GM12878 (cell line): Measurements from ENCODE around the gene PTPRC. TPM values are rescaled to one million over a fixed set of nuclear protein-coding genes. Genes with fewer than 3 reads are reported as not detected.

Experiments used
- ATAC-seq: fragments of 200-7000 bp; cut with Tn5 transposase; 3 replicates; pipeline ENCODE4 v1.9.1; 2020; ENCODE audit warnings: mild to moderate bottlenecking, moderate library complexity
- BruUV-seq: library from RNA; stranded (reverse); fragments of 400-500 nt; replicated peaks from 2 replicates; lab custom pipeline; 2021; lab: Mats Ljungman, UMichigan
- CTCF ChIA-PET: fragments of 300-600 bp; sonication (Branson Sonifier 250); formaldehyde crosslinking; extraction: SDS; loops from one replicate; lab custom pipeline; 2021; ENCODE audit warnings: inconsistent platforms; lab: Yijun Ruan, JAX
- POLR2A ChIA-PET: fragments of 350-600 bp; formaldehyde crosslinking; extraction: SDS; loops from one replicate; lab custom pipeline; 2021; ENCODE audit warnings: inconsistent platforms; lab: Charles Lee
- RAD21 ChIA-PET: fragments of 300-600 bp; sonication (Branson Sonifier 250); formaldehyde crosslinking; loops from one replicate; lab custom pipeline; 2023; ENCODE audit warnings: antibody characterized with exemption; ENCODE audit not compliant: unreplicated experiment; lab: Charles Lee
- SMC1A ChIA-PET: fragments of 300-600 bp; sonication (Branson Sonifier 250); formaldehyde crosslinking; loops from one replicate; lab custom pipeline; 2023; ENCODE audit not compliant: unreplicated experiment, uncharacterized antibody; lab: Charles Lee
- DNase-seq: peaks from one replicate; pipeline ENCODE4 v3.0.0-alpha.2; 2011; ENCODE audit warnings: low read depth, low spot score
- FAIRE-seq: peaks from 3 replicates; lab custom pipeline; 2011; peaks lifted over from hg19 to GRCh38; lab: Jason Lieb, UNC
- H2AFZ ChIP-seq: 2 replicates; pipeline ENCODE4 v1.6.0; 2011; ENCODE audit warnings: low read depth, low read length, control low read depth; ENCODE audit not compliant: control insufficient read depth
- H3K27ac ChIP-seq: 2 replicates; pipeline ENCODE4 v1.5.1; 2011; ENCODE audit warnings: control low read depth; ENCODE audit not compliant: control insufficient read depth, insufficient read depth
- H3K27me3 ChIP-seq, 2 experiments: replicated peaks in 1 of 2; 2 replicates each; pipeline versions ENCODE4 v1.6.0 to v1.6.1; 2011; ENCODE audit warnings: low read length in 1 of 2; ENCODE audit not compliant: control insufficient read depth in 2 of 2, insufficient read depth in 2 of 2
- H3K36me3 ChIP-seq, 2 experiments: 2 replicates each; pipeline ENCODE4 v1.5.1; 2011; ENCODE audit warnings: low read length in 1 of 2; ENCODE audit not compliant: control insufficient read depth in 2 of 2, insufficient read depth in 2 of 2
- H3K4me1 ChIP-seq: 2 replicates; pipeline ENCODE4 v1.6.1; 2011; ENCODE audit warnings: mild to moderate bottlenecking, low read length, moderate library complexity, mixed read lengths; ENCODE audit not compliant: control insufficient read depth, insufficient read depth
- H3K4me2 ChIP-seq: 2 replicates; pipeline ENCODE4 v1.6.0; 2011; ENCODE audit warnings: control low read depth; ENCODE audit not compliant: control insufficient read depth, insufficient read depth
- H3K4me3 ChIP-seq: fragments of 200-600 bp; sonication (generic); 2 replicates; pipeline ENCODE4 v1.5.1; 2016
- H3K79me2 ChIP-seq: 2 replicates; pipeline ENCODE4 v1.6.0; 2011; ENCODE audit warnings: low read length; ENCODE audit not compliant: control insufficient read depth, insufficient read depth
- H3K9ac ChIP-seq: 2 replicates; pipeline ENCODE4 v1.8.0; 2011; ENCODE audit warnings: low read length, control low read depth, mixed read lengths; ENCODE audit not compliant: control insufficient read depth, insufficient read depth
- H3K9me3 ChIP-seq: replicated peaks from 3 replicates; pipeline ENCODE4 v1.5.1; 2011; ENCODE audit warnings: mild to moderate bottlenecking, low read length; ENCODE audit not compliant: control insufficient read depth, insufficient read depth
- H4K20me1 ChIP-seq: 2 replicates; pipeline ENCODE4 v1.6.0; 2011; ENCODE audit not compliant: control insufficient read depth, insufficient read depth
- E2F8 ChIP-seq: fragments of 450-650 bp; IDR thresholded peaks from 2 replicates; pipeline ENCODE4 v1.6.1; 2018; ENCODE audit warnings: mild to moderate bottlenecking, low read depth, moderate library complexity; ENCODE audit not compliant: partially characterized antibody
- FOXM1 ChIP-seq: IDR thresholded peaks from 2 replicates; pipeline ENCODE4 v1.6.1; 2012; ENCODE audit warnings: low read depth, mild to moderate bottlenecking, inconsistent platforms, low read length, moderate library complexity
- JUNB ChIP-seq: IDR thresholded peaks from 2 replicates; pipeline ENCODE4 v1.6.1; 2016; ENCODE audit warnings: antibody characterized with exemption, mild to moderate bottlenecking
- JUND ChIP-seq: IDR thresholded peaks from 2 replicates; pipeline ENCODE4 v1.6.1; 2012; ENCODE audit warnings: low read depth, mild to moderate bottlenecking, low read length, improper control_type of control experiment, moderate library complexity
- NR2F1 ChIP-seq: fragments of 450-650 bp; conservative IDR thresholded peaks from 2 replicates; pipeline ENCODE4 v1.6.1; 2017; ENCODE audit warnings: mild to moderate bottlenecking
- SIX5 ChIP-seq: IDR thresholded peaks from 2 replicates; pipeline ENCODE4 v1.6.1; 2011; ENCODE audit warnings: mild to moderate bottlenecking, low read depth, low read length, moderate library complexity; ENCODE audit not compliant: severe bottlenecking
- SP1 ChIP-seq: IDR thresholded peaks from one replicate; pipeline ENCODE4 v1.6.1; 2011; ENCODE audit warnings: low read depth, low read length
- SPI1 ChIP-seq: IDR thresholded peaks from 2 replicates; pipeline ENCODE4 v1.6.1; 2011; ENCODE audit warnings: low read depth, mild to moderate bottlenecking, low read length, moderate library complexity, borderline replicate concordance; ENCODE audit not compliant: insufficient read depth
- TCF3 ChIP-seq: IDR thresholded peaks from 2 replicates; pipeline ENCODE4 v1.6.1; 2012; ENCODE audit warnings: low read depth, mild to moderate bottlenecking, low read length, borderline replicate concordance; ENCODE audit not compliant: insufficient read depth
- ZNF274 ChIP-seq: IDR thresholded peaks from one replicate; pipeline ENCODE4 v1.8.0; 2011; ENCODE audit not compliant: insufficient read length, insufficient read depth
- WGBS: methylation state at CpG from one replicate; pipeline ENCODE4 v1.1.6; 2016; ENCODE audit warnings: low lambda C conversion rate; ENCODE audit not compliant: insufficient replicate concordance, insufficient coverage; ENCODE audit errors: missing lambda C conversion rate; 5-methylcytosine and 5-hydroxymethylcytosine counted together
- in situ Hi-C: fragments of 300-500 bp; cut with MboI; formaldehyde crosslinking; loops from 9 replicates; pipeline ENCODE4 v1.14.3; 2018; ENCODE audit warnings: mixed read lengths
- intact Hi-C: fragments of 100-400 bp; cut with micrococcal nuclease; formaldehyde crosslinking; loops from one replicate; pipeline ENCODE4 v1.14.2; 2022; ENCODE audit not compliant: unreplicated experiment
- polyA plus RNA-seq, 11 experiments: library from polyadenylated mRNA; depleted of rRNA in 4 of 11; unstranded in 6 of 11; stranded (reverse) in 5 of 11; fragments of >200 nt; fragmentation: Nextera tagmentation in 4 of 11; fragmentation: Illumina TruSeq in 1 of 11; extraction: Ambion mirVana in 4 of 11; extraction: Trizol in 1 of 11; gene quantifications; 1 replicate in 1 of 11; 2 replicates in 10 of 11; pipeline versions ENCODE4 v1.2.1 to v1.2.3, GENCODE V29; 2011 to 2016; ENCODE audit warnings: inconsistent platforms in 2 of 11, missing spikeins in 2 of 11, low read depth in 1 of 11
- total RNA-seq, 4 experiments: library from RNA; depleted of rRNA in 3 of 4; stranded (reverse); fragments of >200 nt in 3 of 4; fragmentation: Illumina TruSeq in 1 of 4; extraction: Trizol in 1 of 4; gene quantifications; 2 replicates each; pipeline versions ENCODE4 v1.2.1 to v1.2.3, GENCODE V29; 2013 to 2021
- TF ChIP-seq, protein P1 (sequence below): IDR thresholded peaks from 2 replicates; pipeline ENCODE4 v1.6.1; 2012; ENCODE audit warnings: low read length, inconsistent platforms

The PTPRC gene
- total and polyA plus RNA-seq, 10 of the 15 experiments (the other 5 are each of a cell fraction or from before 2014, with no cell fraction given) = 72.9 to 221 (median 118) TPM

DNA sequence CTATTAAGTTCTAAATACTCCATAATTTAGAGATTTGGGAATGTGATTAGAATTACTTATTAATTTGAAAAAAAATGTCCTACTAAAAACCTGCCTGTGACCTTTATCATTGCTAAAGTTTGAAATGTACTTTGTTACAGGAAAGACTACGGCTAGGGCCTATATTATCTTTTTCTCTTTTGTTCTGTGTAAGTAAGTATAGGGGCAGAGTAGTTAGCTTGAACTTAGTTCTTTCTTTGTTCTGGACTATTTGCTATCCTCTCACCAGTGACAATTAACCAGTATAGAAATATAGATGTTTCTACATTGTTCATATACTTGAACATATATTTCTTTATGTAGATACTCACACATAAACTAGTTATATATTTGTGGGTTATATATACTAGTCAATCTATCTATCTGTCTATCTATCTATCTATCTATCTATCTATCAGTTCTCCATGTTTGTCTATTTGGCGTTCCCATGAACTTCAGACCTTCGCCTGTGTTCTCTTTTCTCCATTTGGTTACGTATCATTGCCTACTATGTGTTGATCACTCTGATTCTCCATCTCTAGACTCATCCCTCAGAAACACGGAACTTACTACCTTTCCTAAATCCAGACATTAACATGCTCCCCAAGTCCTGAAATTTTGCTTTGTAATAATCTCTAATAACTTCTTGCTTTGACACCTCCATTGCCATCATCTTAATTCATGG lies 3.3 kb downstream of the PTPRC start:
- Histone ChIP-seq H2AFZ (peak overlapping the region; percentile 12), H3K9ac (peak overlapping the region; percentile 33; the same call in 1 of the 2 replicates), H3K4me2 (peak overlapping the region; percentile 92), H3K27me3 (no peaks in the 10 kb centered on the region), H3K79me2 (peaks cover 69% of the 10 kb centered on the region), H3K9me3 (peaks cover under 1% of the 10 kb centered on the region; the same call in 1 of the 3 replicates), H3K4me3 (peak overlapping the region; percentile 70), H3K36me3 (no peaks in the 10 kb centered on the region), H3K27ac (peak overlapping the region; percentile 68; the same call in 1 of the 2 replicates), H3K4me1 (peaks cover 12% of the 10 kb centered on the region), H4K20me1 (no peaks in the 10 kb centered on the region)
- in situ Hi-C loops = no loop called here
- CTCF ChIA-PET = no interaction called here
- no TSS peak for BruUV-seq
- no peak; the same call in 1 of the 2 replicates for TF ChIP-seq JUNB
- TF ChIP-seq, protein P1, sequence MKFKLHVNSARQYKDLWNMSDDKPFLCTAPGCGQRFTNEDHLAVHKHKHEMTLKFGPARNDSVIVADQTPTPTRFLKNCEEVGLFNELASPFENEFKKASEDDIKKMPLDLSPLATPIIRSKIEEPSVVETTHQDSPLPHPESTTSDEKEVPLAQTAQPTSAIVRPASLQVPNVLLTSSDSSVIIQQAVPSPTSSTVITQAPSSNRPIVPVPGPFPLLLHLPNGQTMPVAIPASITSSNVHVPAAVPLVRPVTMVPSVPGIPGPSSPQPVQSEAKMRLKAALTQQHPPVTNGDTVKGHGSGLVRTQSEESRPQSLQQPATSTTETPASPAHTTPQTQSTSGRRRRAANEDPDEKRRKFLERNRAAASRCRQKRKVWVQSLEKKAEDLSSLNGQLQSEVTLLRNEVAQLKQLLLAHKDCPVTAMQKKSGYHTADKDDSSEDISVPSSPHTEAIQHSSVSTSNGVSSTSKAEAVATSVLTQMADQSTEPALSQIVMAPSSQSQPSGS = 0 out of 2 replicates have a peak, but pooled peaks have one; percentile 26
- POLR2A ChIA-PET = interaction anchor here (0.6 to 1.5 kb wide), 6 partner anchors 9 to 37 kb away, joined by 3 to 6 read pairs (median 4); no protein-coding TSS in a partner anchor
- DNase-seq (no peak), FAIRE-seq (no peak), ATAC-seq (peak; percentile 32)
- 0% methylated on average over 5 of the region's 5 CpGs for WGBS
- intact Hi-C loops = loop anchor here (1.0 to 5.0 kb wide), 5 partner anchors 21 to 175 kb away; no protein-coding TSS in a partner anchor
- SMC1A ChIA-PET = interaction anchor here (1.2 to 1.5 kb wide), 2 partner anchors 19 to 47 kb away, joined by 3 to 13 read pairs; no protein-coding TSS in a partner anchor
- RAD21 ChIA-PET = interaction anchor here (0.8 to 1.7 kb wide), 6 partner anchors 9 to 47 kb away, joined by 3 to 7 read pairs (median 3); no protein-coding TSS in a partner anchor

GRCh38 chr1:198642983-198643382 lies 4.1 kb downstream of the PTPRC start:
- BruUV-seq = no TSS peak
- SMC1A ChIA-PET = interaction anchor here (1.5 kb wide), 1 partner anchor 20 kb away, joined by 13 read pairs; no protein-coding TSS in a partner anchor
- Histone ChIP-seq H2AFZ (no peak overlapping the region), H4K20me1 (no peaks in the 10 kb centered on the region), H3K79me2 (peaks cover 71% of the 10 kb centered on the region), H3K9ac (no peak overlapping the region), H3K9me3 (peaks cover 1% of the 10 kb centered on the region; the same call in 1 of the 3 replicates), H3K27me3 (no peaks in the 10 kb centered on the region), H3K4me3 (peak overlapping the region; percentile 52), H3K27ac (no peak overlapping the region), H3K4me1 (peaks cover 7% of the 10 kb centered on the region; the same call in 1 of the 2 replicates), H3K36me3 (no peaks in the 10 kb centered on the region), H3K4me2 (peak overlapping the region; percentile 53; the same call in 1 of the 2 replicates)
- CTCF ChIA-PET = interaction anchor here (0.7 kb wide), 1 partner anchor 21 kb away, joined by 3 read pairs; no protein-coding TSS in a partner anchor
- FAIRE-seq = no peak
- RAD21 ChIA-PET = interaction anchor here (0.8 to 1.7 kb wide), 6 partner anchors 8 to 48 kb away, joined by 3 to 7 read pairs (median 3); no protein-coding TSS in a partner anchor
- ATAC-seq = no peak
- in situ Hi-C loops (no loop called here), intact Hi-C loops (loop anchor here (5.0 kb wide), 2 partner anchors 89 to 176 kb away; no protein-coding TSS in a partner anchor)
- DNase-seq = no peak
- POLR2A ChIA-PET = interaction anchor here (0.6 to 1.5 kb wide), 6 partner anchors 8 to 36 kb away, joined by 3 to 6 read pairs (median 4); no protein-coding TSS in a partner anchor
- TF ChIP-seq NR2F1 (no peak), E2F8 (no peak), SPI1 (no peak), FOXM1 (no peak), JUND (no peak), TCF3 (no peak), ZNF274 (no peak), SIX5 (no peak), SP1 (no peak)
